NAMALWA (cell line): Measurements from ENCODE around the gene TUBB3.
"Not testable (repeated sequence)": the region's sequence is repeated elsewhere in the genome, so short reads cannot be mapped to it uniquely, and the experiment has no call there.

Experiments
- DNase-seq: peaks from one replicate; pipeline ENCODE4 v3.0.0-alpha.2; 2015; ENCODE audit warnings: low spot score

Gene TUBB3

GRCh38 chr16:89902980-89903379, 20.2 kb upstream of the TUBB3 start:
- DNase-seq: no peak

- DNase-seq: no peak
Observed at GRCh38 chr16:89903908-89904515, 19.1 kb upstream of the TUBB3 start.

DNA sequence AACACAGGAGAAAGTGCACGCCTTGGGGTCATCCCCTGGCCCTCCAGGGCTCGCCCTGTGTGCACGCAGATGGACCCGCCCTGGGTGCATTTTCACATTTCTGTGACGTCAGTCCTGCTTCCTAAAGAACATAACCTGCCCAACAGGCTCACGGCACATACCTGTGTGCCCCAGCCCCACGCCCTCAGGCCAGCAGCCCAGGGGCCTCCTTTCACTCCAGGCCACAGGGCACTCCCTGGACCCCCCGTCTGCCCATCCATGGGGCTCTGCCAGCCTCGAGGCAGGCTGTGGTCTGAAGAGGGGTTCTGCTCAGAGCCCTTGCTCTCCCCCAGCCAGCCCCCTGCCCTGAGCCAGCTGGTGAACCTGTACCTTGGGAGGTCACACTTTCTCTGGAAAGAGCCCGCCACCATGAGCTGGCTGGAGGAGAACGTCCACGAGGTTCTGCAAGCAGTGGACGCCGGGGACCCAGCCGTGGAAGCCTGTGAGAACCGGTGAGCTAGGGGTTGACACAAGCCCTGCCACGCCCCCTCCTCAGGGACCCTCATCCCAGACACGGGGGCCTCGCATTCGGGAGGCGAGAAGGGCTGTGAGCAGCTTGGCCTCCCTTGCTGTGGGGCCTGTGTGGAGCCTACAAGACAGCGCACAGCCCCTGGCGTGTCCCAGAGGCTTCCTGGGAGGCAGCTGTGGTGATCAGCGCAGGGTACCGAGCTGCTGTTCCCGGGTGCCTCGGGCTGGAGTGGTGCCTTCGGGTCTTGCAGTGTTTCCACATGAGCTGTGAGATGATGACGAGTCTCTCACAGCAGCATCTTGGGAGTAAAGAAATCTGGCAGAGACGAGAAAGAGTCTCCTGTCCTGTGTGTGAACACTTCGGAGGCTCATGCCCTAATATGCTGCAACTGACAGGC, 18.3 kb upstream of the TUBB3 start:
- no peak for DNase-seq

GRCh38 chr16:89905511-89906139, 17.5 kb upstream of the TUBB3 start:
- no peak for DNase-seq

DNA sequence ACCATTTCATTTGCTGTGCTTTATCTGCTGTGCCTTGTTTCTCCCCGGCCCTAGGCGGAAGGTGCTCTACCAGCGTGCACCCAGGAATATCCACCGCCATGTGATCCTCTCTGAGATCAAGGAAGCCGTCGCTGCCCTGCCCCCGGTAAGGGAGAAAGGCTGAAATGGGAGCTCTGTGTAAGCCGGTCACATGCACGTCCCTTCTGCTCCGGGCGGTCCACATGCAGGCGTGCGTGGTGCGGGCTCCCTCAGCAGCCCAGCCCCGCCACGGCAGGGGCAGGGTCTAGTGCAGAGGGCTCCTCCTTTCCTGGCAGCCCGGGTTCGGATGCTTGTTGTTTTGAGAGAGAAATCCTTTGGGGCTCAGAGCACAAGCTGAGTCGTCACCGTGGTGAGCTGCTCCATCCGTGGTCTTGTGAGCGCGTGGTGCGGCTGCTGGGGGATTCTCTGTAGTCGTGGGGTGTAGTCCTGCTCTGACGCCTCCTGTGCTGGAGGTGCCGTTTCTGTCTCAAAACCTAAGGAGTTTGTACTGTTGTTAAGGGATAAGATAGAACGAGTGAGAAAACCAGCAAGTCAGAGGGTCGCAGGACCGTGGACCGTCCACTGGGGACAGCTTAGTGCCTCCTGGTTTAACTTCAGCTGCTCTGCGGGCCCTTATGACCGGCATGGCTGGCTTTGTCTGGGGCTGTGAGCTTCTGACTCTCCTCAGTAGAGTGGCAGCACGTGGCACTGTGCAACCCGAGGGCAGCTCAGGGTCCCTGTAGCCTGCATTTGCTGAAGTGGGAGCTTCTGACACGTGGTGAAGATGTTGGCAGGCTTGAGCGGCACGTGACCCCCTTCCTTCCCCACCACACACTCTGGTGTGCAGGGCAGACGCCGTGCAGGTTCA, 16.8 kb upstream of the TUBB3 start:
- no peak for DNase-seq

GRCh38 chr16:89907055-89907814, 15.9 kb upstream of the TUBB3 start:
- peak; percentile 44 for DNase-seq

GRCh38 chr16:89908236-89908635, 14.9 kb upstream of the TUBB3 start:
- no peak for DNase-seq

- peak; percentile 79 for DNase-seq
Observed at GRCh38 chr16:89909777-89910716, 13.1 kb upstream of the TUBB3 start.

- DNase-seq: no peak
Observed at GRCh38 chr16:89910717-89911354, 12.3 kb upstream of the TUBB3 start.

- DNase-seq: no peak
Observed at GRCh38 chr16:89911375-89911774, 11.8 kb upstream of the TUBB3 start.

DNA sequence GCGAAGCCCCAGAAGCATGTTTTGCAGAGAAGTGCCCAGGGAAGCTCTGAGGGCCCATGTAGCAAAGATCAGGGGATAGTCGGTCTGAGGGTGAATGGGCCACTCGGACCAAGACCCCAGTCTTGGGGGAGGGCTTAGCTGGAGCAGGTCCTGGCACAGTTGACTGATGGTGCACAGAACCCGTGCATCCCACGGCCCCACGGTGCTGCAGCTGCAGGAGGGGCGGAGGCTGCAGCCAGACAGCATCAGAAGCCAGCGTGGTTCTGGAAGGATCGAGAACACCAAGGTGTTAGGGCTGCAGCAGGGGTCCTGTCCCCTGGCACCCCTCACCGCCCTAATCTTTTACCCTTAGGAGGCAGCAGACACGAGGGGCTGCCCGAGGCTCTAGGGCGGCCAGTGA, 11.0 kb upstream of the TUBB3 start:
- DNase-seq: no peak

DNA sequence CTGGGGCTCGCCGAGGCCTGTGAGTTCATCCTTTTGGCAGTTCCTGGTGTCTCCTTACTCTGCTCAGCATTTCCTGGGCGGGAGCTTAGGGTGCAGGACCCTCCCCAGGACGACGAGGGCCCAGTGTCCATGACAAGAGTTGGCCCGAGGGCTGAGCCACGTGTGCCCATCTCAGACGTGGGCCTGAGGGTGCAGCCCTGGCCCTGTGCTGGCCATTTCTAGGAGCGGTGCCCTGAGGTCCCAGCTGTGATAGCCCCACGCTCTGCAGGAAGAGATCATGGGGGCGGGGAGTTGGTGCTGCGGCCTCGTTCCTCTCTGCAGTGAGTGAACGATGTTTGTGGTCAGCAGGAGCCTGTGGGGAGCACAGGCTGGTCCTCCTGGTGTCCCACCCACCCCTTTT, 10.5 kb upstream of the TUBB3 start:
- no peak for DNase-seq

- DNase-seq: no peak
Observed at GRCh38 chr16:89913408-89914387, 9.4 kb upstream of the TUBB3 start.

- DNase-seq: not testable (repeated sequence)
Observed at GRCh38 chr16:89914642-89915285, 8.4 kb upstream of the TUBB3 start.

- no peak for DNase-seq
Observed at GRCh38 chr16:89915303-89916232, 7.6 kb upstream of the TUBB3 start.

DNA sequence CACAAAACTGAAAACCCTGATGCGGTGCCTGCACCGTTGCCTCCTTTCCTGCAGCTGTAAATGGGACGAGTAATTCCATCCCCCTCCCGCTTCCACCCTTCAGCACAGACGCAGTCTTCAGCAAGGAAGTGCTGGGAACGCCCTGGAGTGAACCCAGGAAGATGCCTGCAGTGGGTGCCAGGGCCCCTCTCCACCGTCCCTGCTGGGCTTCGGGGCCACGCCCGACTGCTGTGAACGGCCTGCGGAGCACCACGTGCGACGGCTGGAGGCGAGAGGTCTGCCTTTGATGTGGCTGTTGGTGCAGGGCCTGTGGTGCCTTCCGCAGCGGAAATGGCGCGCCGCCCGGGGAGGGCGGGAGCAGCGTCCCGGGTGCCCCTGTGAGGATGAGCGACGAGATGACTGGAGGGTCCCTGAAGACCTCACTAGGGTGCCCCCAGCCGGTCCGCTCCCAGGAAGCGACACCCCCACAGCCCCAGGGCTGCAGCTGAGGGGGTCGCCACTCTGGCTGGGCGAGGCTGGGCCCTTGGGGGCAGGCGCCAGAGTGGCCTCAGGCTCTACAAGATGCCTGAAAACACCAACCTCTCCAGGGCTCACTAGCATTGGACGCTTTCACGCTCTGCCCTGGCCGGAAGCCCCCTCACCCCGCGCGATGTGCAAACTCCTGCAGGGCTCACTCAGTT, 5.2 kb upstream of the TUBB3 start:
- DNase-seq: peak; percentile 96
